ENCODE data around the gene NKX2-2. TPM values are rescaled to one million over a fixed set of nuclear protein-coding genes. Genes with fewer than 3 reads are reported as not detected.

Gene NKX2-2
- total RNA-seq, 4 donors from 2014 or later, result not detected

- TF ChIP-seq CTCF (IDR thresholded peaks at IDR 0.05) (no peak), POLR2A (IDR thresholded peaks at IDR 0.05) (no peak)
- no peak overlapping the region for H3K4me3 ChIP-seq (ENCODE audit: low read depth, poor library complexity, severe bottlenecking)
- 71 to 75% methylated on average over 6 to 7 of the region's 7 CpGs for WGBS, 2 donors
- intact Hi-C loops (cut with DNase I; ENCODE audit: low total_unique reads), result no loop called here
- no peak for DNase-seq (ENCODE audit: low spot score in 2 of 2)
These were observed 9.5 kb downstream of the NKX2-2 start for GRCh38 chr20:21504323-21504722.

GRCh38 chr20:21503345-21503744, 10.5 kb downstream of the NKX2-2 start:
- WGBS, 2 donors, result 75 to 79% methylated on average over 4 of the region's 4 CpGs
- TF ChIP-seq POLR2A (IDR thresholded peaks at IDR 0.05) (no peak), CTCF (IDR thresholded peaks at IDR 0.05) (no peak)
- H3K4me3 ChIP-seq (ENCODE audit: low read depth, poor library complexity, severe bottlenecking), result no peak overlapping the region
- DNase-seq (ENCODE audit: low spot score in 2 of 2), result no peak
- intact Hi-C loops (cut with DNase I; ENCODE audit: low total_unique reads), result no loop called here

GRCh38 chr20:21501184-21501583, 12.7 kb downstream of the NKX2-2 start:
- 84 to 88% methylated on average over 11 of the region's 11 CpGs for WGBS, 2 donors
- TF ChIP-seq CTCF (IDR thresholded peaks at IDR 0.05), result no peak
- TF ChIP-seq POLR2A (IDR thresholded peaks at IDR 0.05), result no peak
- intact Hi-C loops (cut with DNase I; ENCODE audit: low total_unique reads), result no loop called here
- no peak for DNase-seq (ENCODE audit: low spot score in 2 of 2)
- H3K4me3 ChIP-seq (ENCODE audit: low read depth, poor library complexity, severe bottlenecking), result no peak overlapping the region

GRCh38 chr20:21500599-21500998, 13.3 kb downstream of the NKX2-2 start:
- intact Hi-C loops (cut with DNase I; ENCODE audit: low total_unique reads), result no loop called here
- no peak overlapping the region for H3K4me3 ChIP-seq (ENCODE audit: low read depth, poor library complexity, severe bottlenecking)
- DNase-seq (ENCODE audit: low spot score in 2 of 2), result no peak
- TF ChIP-seq POLR2A (IDR thresholded peaks at IDR 0.05) (no peak), CTCF (IDR thresholded peaks at IDR 0.05) (no peak)
- WGBS, 2 donors, result 73 to 82% methylated on average over 7 of the region's 7 CpGs

- TF ChIP-seq CTCF (IDR thresholded peaks at IDR 0.05), result no peak
- TF ChIP-seq POLR2A (IDR thresholded peaks at IDR 0.05), result no peak
- no peak overlapping the region for H3K4me3 ChIP-seq (ENCODE audit: low read depth, poor library complexity, severe bottlenecking)
- WGBS, 2 donors, result 68 to 72% methylated on average over 7 of the region's 7 CpGs
- no peak for DNase-seq (ENCODE audit: low spot score in 2 of 2)
- intact Hi-C loops (cut with DNase I; ENCODE audit: low total_unique reads), result no loop called here
These were observed 14.2 kb downstream of the NKX2-2 start for GRCh38 chr20:21499641-21500040.

- WGBS, 2 donors, result 48 to 60% methylated on average over 4 of the region's 4 CpGs
- H3K4me3 ChIP-seq (ENCODE audit: low read depth, poor library complexity, severe bottlenecking), result no peak overlapping the region
- DNase-seq (ENCODE audit: low spot score in 2 of 2), result no peak
- no peak for TF ChIP-seq CTCF (IDR thresholded peaks at IDR 0.05)
- no peak for TF ChIP-seq POLR2A (IDR thresholded peaks at IDR 0.05)
- intact Hi-C loops (cut with DNase I; ENCODE audit: low total_unique reads), result no loop called here
These were observed 15.2 kb downstream of the NKX2-2 start for GRCh38 chr20:21498635-21499034.

All from lower leg skin (tissue), 4 donors.